AG04450 (cell line): ENCODE data around the gene CST11. TPM values are rescaled to one million over a fixed set of nuclear protein-coding genes. Genes with fewer than 3 reads are reported as not detected.

Source experiments
- CTCF ChIA-PET: fragments of 300-600, 350-600 bp; formaldehyde crosslinking; extraction: SDS; loops from one replicate; lab custom pipeline; 2022; ENCODE audit warnings: antibody characterized with exemption, inconsistent platforms; lab: Charles Lee
- POLR2A ChIA-PET: fragments of 350-600 bp; formaldehyde crosslinking; extraction: SDS; loops from one replicate; lab custom pipeline; 2021; ENCODE audit warnings: antibody characterized with exemption, inconsistent platforms; lab: Yijun Ruan, JAX
- DNase-seq: peaks from one replicate; pipeline ENCODE4 v3.0.0-alpha.2; 2011; ENCODE audit warnings: low read depth, low spot score
- H3K27ac ChIP-seq: one replicate; pipeline ENCODE4 v1.5.1; 2012; ENCODE audit warnings: low read depth, low read length, control low read depth
- H3K27me3 ChIP-seq: one replicate; pipeline ENCODE4 v1.6.0; 2012; ENCODE audit warnings: low read length; ENCODE audit not compliant: control insufficient read depth, insufficient read depth
- H3K4me3 ChIP-seq: 2 replicates; pipeline ENCODE4 v1.5.1; 2011; ENCODE audit warnings: mild to moderate bottlenecking, low read depth, low read length, control low read depth
- H3K9me3 ChIP-seq: 2 replicates; pipeline ENCODE4 v1.5.1; 2012; ENCODE audit warnings: low read length; ENCODE audit not compliant: control insufficient read depth, insufficient read depth
- polyA plus RNA-seq: library from polyadenylated mRNA; depleted of rRNA; stranded (reverse); fragments of >200 nt; gene quantifications from 2 replicates; pipeline ENCODE4 v1.2.3, GENCODE V29; 2011
- TF ChIP-seq, protein P1 (sequence below): IDR thresholded peaks from 2 replicates; pipeline ENCODE4 v1.5.1; 2011; ENCODE audit warnings: low read depth, low read length, control low read depth, inconsistent platforms

The CST11 gene
- polyA plus RNA-seq, 1 experiment = not detected

DNA sequence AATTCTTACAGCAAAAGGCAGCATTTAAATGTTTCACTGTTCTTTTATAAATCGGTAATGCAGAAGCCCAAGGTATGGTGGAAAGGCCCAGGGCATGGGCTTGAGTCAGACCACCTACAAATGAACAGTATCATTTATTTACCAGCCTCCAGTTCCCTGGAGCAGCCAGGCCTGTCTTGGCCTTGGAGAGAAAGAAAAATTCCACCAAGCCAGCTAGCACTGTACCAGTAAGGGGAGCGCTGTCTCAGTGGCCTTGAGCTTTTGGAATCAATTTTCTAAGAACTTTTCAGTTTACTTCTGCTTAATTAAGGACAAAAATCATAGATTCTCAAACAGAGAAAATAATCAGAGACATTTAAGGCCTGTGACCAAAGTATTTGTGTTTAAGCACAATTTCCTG lies 43.7 kb downstream of the CST11 start:
- Histone ChIP-seq H3K9me3 (no peaks in the 10 kb centered on the region), H3K27ac (no peak overlapping the region), H3K27me3 (no peaks in the 10 kb centered on the region), H3K4me3 (no peak overlapping the region)
- POLR2A ChIA-PET = no interaction called here
- CTCF ChIA-PET = interaction anchor here (1.5 kb wide), 1 partner anchor 10 kb away, joined by 5 read pairs; no protein-coding TSS in a partner anchor
- no peak for DNase-seq
- TF ChIP-seq, protein P1, sequence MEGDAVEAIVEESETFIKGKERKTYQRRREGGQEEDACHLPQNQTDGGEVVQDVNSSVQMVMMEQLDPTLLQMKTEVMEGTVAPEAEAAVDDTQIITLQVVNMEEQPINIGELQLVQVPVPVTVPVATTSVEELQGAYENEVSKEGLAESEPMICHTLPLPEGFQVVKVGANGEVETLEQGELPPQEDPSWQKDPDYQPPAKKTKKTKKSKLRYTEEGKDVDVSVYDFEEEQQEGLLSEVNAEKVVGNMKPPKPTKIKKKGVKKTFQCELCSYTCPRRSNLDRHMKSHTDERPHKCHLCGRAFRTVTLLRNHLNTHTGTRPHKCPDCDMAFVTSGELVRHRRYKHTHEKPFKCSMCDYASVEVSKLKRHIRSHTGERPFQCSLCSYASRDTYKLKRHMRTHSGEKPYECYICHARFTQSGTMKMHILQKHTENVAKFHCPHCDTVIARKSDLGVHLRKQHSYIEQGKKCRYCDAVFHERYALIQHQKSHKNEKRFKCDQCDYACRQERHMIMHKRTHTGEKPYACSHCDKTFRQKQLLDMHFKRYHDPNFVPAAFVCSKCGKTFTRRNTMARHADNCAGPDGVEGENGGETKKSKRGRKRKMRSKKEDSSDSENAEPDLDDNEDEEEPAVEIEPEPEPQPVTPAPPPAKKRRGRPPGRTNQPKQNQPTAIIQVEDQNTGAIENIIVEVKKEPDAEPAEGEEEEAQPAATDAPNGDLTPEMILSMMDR = no peak

DNA sequence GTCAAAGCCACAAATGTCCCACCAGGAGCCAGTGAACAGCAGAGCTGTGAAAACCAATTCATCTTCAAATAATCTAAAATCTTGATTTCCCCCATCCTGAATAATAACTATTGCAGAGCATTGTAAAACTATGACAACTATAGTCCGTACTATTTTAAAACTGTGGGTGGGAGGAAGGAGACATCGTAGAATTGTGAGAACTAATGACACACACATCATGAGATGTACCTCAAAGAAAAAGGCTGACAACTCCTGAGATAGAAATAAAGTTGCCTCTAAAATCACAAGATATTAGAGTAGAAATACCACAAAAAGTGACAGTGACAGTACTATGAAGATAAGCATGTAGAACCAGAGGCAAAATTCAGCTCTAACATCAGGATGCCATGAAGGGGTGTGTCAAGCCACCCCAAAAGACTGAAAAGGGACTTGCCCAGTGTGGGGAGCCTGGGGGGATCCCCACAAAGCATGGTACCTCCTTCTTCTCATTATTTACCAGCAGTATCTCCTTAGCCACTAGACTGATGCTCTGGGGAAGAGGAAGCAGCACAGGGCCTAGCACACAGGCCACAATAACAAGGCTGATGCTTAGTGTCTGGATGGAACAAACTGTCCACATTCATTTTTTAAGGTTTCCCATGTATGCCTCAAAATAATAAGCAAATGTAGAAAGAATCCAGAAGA lies 44.8 kb downstream of the CST11 start:
- TF ChIP-seq, protein P1 = no peak
- Histone ChIP-seq H3K4me3 (no peak overlapping the region), H3K27me3 (no peaks in the 10 kb centered on the region), H3K27ac (no peak overlapping the region), H3K9me3 (no peaks in the 10 kb centered on the region)
- ChIA-PET POLR2A (no interaction called here), CTCF (interaction anchor here (2.8 kb wide), 1 partner anchor 34 kb away, joined by 9 read pairs; no protein-coding TSS in a partner anchor)
- no peak for DNase-seq

- TF ChIP-seq, protein P1 = no peak
- no peak for DNase-seq
- H3K4me3 ChIP-seq = no peak overlapping the region
- no peak overlapping the region for H3K27ac ChIP-seq
- ChIA-PET CTCF (interaction anchor here (2.8 kb wide), 1 partner anchor 35 kb away, joined by 9 read pairs; no protein-coding TSS in a partner anchor), POLR2A (no interaction called here)
- H3K27me3 ChIP-seq = no peaks in the 10 kb centered on the region
- no peaks in the 10 kb centered on the region for H3K9me3 ChIP-seq
Observed at GRCh38 chr20:23406880-23407279, 45.8 kb downstream of the CST11 start.

DNA sequence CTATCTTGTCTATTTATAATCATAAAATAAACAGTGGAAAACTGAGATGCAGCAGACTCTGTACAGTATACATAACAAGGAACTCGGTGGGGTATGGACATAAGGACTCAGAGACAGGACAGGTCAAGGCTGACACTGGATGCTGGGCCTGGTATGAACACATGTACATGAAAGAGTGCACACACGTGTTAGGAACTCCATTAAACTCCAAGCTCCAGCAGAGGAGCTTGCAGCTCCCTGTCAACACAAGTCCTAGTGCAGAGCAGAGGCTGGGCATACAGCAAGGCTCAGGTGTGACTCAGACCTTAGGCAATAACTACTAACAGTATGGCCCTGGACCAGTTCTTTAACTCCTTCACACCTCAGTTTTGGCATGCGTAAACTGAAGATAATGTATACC lies 48.5 kb downstream of the CST11 start:
- H3K9me3 ChIP-seq = no peaks in the 10 kb centered on the region
- CTCF ChIA-PET = interaction anchor here (1.2 kb wide), 1 partner anchor 13 kb away, joined by 3 read pairs; no protein-coding TSS in a partner anchor
- H3K27ac ChIP-seq = no peak overlapping the region
- no peak overlapping the region for H3K4me3 ChIP-seq
- DNase-seq = no peak
- TF ChIP-seq, protein P1 = no peak
- H3K27me3 ChIP-seq = no peaks in the 10 kb centered on the region
- POLR2A ChIA-PET = interaction anchor here (0.7 kb wide), 1 partner anchor 37 kb away, joined by 3 read pairs; no protein-coding TSS in a partner anchor

GRCh38 chr20:23403751-23404150 lies 48.9 kb downstream of the CST11 start:
- ChIA-PET POLR2A (interaction anchor here (0.7 kb wide), 1 partner anchor 36 kb away, joined by 3 read pairs; no protein-coding TSS in a partner anchor), CTCF (interaction anchor here (1.2 kb wide), 1 partner anchor 13 kb away, joined by 3 read pairs; no protein-coding TSS in a partner anchor)
- Histone ChIP-seq H3K9me3 (no peaks in the 10 kb centered on the region), H3K27ac (no peak overlapping the region), H3K4me3 (no peak overlapping the region), H3K27me3 (no peaks in the 10 kb centered on the region)
- TF ChIP-seq, protein P1 = no peak
- no peak for DNase-seq
